ENCODE results near the gene FMO3.

The FMO3 gene

GRCh38 chr1:171090604-171091003 is at the start of gene FMO3:
FMO3 (plus strand) TSS chr1:171090905; CDS start chr1:171092659, 1,754 bp downstream.
- TF ChIP-seq CTCF (IDR thresholded peaks at IDR 0.05; ENCODE audit: low read depth, low read length, missing control alignments) = no peak
- no peak for DNase-seq (ENCODE audit: low read depth)
- no peak within 1 kb of the TSS for H3K4me3 ChIP-seq (ENCODE audit: low read depth, low read length)

- H3K4me3 ChIP-seq (ENCODE audit: low read depth, low read length) = no peak overlapping the region
- DNase-seq (ENCODE audit: low read depth) = no peak
- TF ChIP-seq CTCF (IDR thresholded peaks at IDR 0.05; ENCODE audit: low read depth, low read length, missing control alignments) = no peak
Observed at GRCh38 chr1:171048014-171048413, 42.7 kb upstream of the FMO3 start.

GRCh38 chr1:171052977-171053376 is 37.7 kb upstream of the FMO3 start:
- H3K4me3 ChIP-seq (ENCODE audit: low read depth, low read length) = no peak overlapping the region
- TF ChIP-seq CTCF (IDR thresholded peaks at IDR 0.05; ENCODE audit: low read depth, low read length, missing control alignments) = no peak
- DNase-seq (ENCODE audit: low read depth) = no peak

- DNase-seq (ENCODE audit: low read depth) = no peak
- no peak for TF ChIP-seq CTCF (IDR thresholded peaks at IDR 0.05; ENCODE audit: low read depth, low read length, missing control alignments)
- no peak overlapping the region for H3K4me3 ChIP-seq (ENCODE audit: low read depth, low read length)
Observed at GRCh38 chr1:171055966-171056643, 34.6 kb upstream of the FMO3 start.

DNA sequence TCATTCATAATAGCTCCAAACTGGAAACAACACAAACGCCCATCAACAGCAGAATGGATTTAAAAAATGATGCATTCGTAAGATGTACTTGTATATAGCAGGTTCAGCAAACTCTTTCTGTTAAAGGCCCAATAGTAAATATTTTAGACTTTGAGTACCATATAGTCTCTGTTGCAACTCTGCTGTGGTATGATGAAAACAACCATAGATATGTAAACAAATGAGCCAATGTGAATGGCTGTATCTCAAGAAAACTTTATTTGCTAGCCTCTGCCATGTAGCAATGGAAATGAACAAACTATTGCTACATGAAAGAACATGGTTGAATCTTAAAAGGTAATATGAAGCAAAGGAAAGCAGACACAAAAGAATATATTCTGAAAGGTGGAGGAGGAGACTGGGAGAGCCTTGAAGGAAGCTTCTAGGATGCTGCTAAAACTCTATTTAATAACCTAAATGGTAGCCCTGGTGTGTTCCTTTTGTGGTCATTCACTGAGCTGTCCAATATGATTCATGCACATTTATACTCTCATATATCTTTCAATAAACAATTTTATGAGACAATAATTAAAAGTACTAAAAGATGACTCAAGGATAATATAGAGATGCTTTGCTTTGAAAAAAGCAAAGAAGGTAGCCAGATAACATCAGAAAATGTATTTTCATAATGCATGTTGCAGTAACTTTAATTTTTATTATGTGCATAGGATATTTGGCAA is 29.1 kb upstream of the FMO3 start:
- no peak for DNase-seq (ENCODE audit: low read depth)
- TF ChIP-seq CTCF (IDR thresholded peaks at IDR 0.05; ENCODE audit: low read depth, low read length, missing control alignments) = no peak
- H3K4me3 ChIP-seq (ENCODE audit: low read depth, low read length) = no peak overlapping the region

- DNase-seq (ENCODE audit: low read depth) = no peak
- no peak for TF ChIP-seq CTCF (IDR thresholded peaks at IDR 0.05; ENCODE audit: low read depth, low read length, missing control alignments)
- H3K4me3 ChIP-seq (ENCODE audit: low read depth, low read length) = no peak overlapping the region
Observed at GRCh38 chr1:171062902-171063301, 27.8 kb upstream of the FMO3 start.

All from GM12864 (cell line).